ENCODE data around the gene CDC25B.
A peak's percentile ranks its signal among the peaks of the same experiment; 100 is the strongest.
"Not testable (repeated sequence)": the region's sequence is repeated elsewhere in the genome, so short reads cannot be mapped to it uniquely, and the experiment has no call there.

CDC25B gene

DNA sequence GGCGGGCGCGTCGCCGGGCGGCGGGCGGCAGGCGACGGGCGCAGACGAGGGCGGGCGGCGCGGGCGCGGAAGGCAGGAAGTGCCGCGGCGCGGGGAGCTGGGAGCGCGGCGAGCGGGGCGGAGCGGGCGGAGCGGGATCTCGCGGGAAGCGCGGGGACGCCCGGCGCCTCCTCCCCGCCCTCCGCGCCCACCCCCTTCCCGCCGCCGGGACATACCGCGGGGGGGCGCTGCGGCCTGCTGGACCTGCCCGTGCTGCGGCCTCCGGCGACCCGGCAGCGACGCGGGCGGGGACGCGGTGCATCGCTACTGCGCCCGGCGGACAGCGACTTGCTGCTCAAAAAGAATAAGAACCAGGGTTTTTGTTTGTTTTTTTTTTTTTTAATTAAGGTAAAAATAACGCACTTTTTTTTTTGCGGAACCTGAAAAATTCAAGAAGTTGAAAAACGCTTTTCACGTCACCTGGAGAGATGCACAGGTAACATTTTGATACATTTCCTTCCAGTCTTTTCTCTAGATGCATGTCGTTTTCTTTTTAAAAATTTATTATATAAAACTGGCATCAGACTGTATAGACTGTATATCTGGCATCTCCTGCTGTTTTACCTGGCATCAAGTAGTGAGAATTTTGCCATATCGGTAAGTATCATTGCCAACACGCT is 9.3 kb upstream of the CDC25B start, which contains the start of gene CENPB:
Gene CENPB, minus strand, starts transcription at position 76 of the 659 bp plus-strand sequence. CDS start 257 bp downstream, outside the sequence.
- DNase-seq, result peak; percentile 79

DNA sequence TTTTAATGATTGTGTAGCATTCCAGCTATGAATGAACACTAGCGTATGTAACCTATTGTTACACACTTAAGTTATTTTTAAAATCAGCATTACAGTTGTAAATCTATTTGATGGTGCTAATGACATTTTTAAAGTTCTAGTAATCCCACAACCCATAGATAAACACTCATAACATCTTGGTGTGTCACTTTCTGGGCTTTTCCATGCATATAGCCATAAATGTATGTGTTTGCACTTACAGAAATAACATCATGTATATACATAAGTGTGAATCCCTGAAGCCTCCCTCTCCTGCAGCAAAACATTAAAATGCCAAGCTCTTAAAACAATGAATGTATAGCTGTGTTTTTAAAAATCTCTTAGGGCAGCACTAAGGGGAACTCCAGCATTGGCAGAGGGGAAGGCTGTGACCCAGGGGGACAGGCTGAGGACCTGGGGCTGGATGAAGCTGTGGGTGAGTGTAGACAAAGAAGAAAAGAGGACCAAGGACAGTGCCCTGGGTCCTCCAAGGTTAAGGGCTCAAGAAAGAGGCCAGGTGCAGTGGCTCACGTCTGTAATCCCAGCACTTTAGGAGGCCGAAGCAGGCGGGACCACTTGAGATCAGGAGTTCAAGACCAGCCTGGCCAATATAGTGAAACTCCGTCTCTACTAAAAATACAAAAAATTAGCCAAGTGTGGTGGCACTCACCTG is 8.6 kb upstream of the CDC25B start:
- DNase-seq, result no peak

DNA sequence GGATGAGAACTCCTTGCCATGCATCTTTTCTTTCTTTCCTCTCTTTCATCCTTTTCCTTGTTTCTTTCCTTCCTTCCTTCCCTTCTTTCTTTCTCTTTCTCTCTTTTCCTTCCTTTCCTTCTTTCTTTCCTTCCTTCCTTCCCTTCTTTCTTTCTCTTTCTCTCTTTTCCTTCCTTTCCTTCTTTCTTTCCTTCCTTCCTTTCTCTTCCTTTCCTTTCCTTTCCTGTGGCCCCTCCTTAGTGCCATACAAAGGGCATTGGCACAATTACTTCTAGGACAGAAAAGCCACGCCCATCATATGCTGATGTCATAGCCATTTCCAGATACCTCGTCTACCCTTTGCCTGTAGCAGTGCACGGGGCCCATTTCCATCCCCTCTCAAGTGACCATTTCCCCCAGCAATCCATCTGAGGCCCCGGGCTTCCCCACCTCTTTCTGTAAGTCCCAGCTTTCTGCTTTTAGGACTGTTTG is 7.4 kb upstream of the CDC25B start:
- DNase-seq, result no peak

- not testable (repeated sequence) for DNase-seq
These were observed 6.9 kb upstream of the CDC25B start for GRCh38 chr20:3789201-3789600.

DNA sequence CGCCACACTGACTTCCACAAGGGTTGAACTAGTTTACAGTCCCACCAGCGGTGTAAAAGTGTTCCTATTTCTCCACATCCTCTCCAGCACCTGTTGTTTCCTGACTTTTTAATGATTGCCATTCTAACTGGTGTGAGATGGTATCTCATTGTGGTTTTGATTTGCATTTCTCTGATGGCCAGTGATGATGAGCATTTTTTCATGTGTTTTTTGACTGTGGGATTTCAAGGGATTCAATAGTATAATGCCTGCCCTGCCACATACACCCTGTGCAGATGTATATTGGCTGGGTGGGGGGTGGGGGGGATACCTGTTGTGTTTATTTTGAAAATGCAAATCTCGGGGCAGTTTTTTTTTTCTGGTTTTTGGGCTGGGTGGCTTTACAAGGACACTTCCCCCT is 1.9 kb upstream of the CDC25B start:
- DNase-seq, result not testable (repeated sequence)

GRCh38 chr20:3794701-3795420 is 1.2 kb upstream of the CDC25B start:
- no peak for DNase-seq

DNA sequence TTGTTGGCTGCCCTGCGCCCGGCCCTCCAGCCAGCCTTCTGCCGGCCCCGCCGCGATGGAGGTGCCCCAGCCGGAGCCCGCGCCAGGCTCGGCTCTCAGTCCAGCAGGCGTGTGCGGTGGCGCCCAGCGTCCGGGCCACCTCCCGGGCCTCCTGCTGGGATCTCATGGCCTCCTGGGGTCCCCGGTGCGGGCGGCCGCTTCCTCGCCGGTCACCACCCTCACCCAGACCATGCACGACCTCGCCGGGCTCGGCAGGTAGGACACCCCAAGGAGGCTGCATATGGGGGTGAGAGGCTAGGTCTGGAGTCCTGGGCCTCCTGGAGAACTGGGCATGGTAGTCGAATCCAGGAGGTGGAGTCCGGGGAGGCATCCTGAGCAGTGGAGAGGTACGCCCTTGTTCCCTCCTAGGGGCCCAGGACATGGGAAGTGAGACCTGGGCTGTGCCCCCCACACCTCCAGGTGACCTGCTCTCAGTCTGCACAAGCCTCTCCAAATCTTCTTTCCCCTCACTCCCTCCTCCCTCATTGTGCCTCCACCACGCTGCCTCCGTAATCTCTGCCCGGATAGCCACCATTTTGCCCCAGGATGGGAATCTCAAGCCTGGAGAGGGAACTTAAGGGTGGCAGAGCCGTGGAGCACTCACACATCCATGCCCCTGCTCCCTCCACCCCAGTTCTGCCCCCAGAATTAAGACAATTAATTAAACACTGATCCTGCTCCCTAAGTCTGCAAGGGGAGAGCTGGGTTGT is 541 bp downstream of the CDC25B start:
- no peak for DNase-seq

- no peak for DNase-seq
These were observed 1.1 kb downstream of the CDC25B start for GRCh38 chr20:3797226-3797545.

GRCh38 chr20:3797592-3798372 is 1.7 kb downstream of the CDC25B start:
- DNase-seq, result peak; percentile 11

DNA sequence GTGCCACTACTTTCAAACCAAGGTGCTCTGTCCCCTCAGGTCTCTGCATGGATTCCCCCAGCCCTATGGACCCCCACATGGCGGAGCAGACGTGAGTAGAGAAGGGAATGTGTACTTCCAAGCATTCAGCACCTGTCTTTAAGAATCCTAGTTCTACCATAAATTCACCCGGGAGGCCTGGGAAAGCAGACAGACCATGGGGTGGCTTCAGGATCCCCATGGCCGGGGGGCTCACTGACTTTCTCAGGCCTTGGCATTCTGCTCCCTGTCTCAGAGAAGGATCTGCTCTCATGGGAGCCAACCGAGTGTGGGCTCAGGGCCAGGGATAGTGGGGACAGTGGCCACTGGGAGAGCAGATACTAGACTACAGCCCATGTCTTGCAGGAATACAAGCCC is 2.3 kb downstream of the CDC25B start:
- DNase-seq, result no peak

DNA sequence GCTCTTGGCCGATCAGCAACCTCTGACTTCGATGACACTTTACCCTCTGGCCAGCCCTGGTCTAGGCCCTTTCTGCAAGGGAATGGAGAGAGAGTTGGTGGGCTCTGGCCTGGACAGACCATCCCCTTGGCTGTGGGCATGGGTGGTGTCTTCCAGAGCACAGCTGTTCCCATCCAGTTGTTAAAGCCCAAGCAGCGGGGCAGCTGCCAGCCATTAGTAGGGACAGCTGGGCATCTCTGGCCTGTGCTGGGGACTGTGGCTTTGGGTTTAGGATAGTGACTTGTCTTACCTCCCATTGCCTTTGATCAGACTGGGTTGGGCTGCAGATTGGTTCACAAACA is 2.8 kb downstream of the CDC25B start:
- no peak for DNase-seq

DNA sequence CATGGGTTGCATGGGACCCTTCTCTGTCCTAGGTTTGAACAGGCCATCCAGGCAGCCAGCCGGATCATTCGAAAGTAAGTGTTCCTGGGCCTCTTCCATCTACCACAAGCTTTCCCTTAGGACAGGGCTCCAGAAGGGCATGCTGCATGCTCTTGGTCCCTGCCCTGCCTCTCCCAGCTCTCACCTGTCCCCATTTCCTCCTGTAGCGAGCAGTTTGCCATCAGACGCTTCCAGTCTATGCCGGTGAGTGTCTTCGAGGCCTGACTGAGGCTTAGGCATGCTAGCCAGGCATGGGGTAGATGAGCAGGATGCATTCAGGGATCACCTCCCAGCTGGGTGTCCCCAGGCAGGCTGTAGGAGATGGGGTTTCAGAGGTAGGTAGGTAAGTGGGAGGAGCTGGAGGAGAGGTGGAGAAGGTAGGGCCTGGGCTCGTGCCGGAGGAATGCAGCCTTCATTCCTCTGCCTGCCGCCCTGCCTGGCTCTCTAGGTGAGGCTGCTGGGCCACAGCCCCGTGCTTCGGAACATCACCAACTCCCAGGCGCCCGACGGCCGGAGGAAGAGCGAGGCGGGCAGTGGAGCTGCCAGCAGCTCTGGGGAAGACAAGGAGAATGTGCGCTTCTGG is 4.3 kb downstream of the CDC25B start:
- no peak for DNase-seq

GRCh38 chr20:3800878-3801260 is 4.8 kb downstream of the CDC25B start:
- no peak for DNase-seq

- no peak for DNase-seq
These were observed 5.2 kb downstream of the CDC25B start for GRCh38 chr20:3801299-3801698.

DNA sequence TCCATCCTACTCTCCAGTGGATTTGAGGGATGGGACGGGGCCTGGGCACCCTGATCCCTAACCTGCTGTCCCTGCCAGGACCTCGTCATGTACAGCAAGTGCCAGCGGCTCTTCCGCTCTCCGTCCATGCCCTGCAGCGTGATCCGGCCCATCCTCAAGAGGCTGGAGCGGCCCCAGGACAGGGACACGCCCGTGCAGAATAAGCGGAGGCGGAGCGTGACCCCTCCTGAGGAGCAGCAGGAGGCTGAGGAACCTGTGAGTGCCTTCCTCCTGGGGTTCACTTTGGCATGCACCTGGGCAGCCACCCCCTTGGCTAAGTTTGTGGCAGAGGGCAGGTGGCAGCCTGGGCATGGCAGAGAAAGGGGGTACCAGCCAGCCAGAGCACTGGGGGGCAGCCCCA is 5.7 kb downstream of the CDC25B start:
- no peak for DNase-seq

- DNase-seq, result no peak
These were observed 6.6 kb downstream of the CDC25B start for GRCh38 chr20:3802524-3803239.

- DNase-seq, result no peak
These were observed 7.2 kb downstream of the CDC25B start for GRCh38 chr20:3803289-3803688.

DNA sequence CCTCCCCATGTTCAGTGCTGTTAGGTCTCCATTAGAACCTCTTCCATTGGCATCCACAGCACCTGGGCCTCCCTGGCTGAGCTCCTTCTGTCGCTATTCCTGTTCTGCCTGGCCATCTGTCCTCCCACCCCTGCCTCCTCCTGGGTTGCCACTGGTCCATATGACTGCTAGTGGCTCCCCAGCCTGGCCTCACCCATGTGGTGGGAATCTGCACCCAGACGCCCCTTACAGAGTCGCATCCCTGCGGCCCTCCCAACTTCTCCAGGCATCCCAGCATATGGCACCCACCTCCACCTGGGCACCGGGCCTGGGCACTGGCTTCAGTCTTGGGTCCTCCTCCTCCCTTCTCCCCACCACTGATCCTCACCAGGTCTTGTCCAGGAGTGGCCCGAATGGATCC is 7.7 kb downstream of the CDC25B start:
- no peak for DNase-seq

GRCh38 chr20:3804254-3804751 is 8.2 kb downstream of the CDC25B start:
- DNase-seq, result no peak

- no peak for DNase-seq
These were observed 8.7 kb downstream of the CDC25B start for GRCh38 chr20:3804781-3805180.

DNA sequence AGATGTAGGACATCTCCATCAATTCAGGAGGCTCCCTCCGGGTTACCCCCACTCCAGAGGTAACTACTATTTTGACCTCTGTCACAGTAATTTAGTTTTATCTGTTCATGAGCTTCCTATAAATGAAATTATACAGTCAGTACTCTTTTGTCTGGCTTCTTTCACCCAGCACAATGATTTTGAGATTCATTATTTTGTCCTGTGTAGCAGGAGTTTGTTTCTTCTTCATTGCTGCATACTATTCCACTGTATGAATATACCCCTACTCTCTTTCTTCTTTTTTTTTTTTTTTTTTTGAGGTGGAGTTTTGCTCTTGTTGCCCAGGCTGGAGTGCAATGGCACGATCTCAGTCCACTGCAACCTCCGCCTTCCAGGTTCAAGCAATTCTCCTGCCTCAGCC is 12.4 kb downstream of the CDC25B start:
- DNase-seq, result no peak

Data from NCI-H1105 (cell line).